ENCODE results near the gene RPE. TPM values are rescaled to one million over a fixed set of nuclear protein-coding genes. Genes with fewer than 3 reads are reported as not detected.

The RPE gene
- total RNA-seq, 4 donors from 2014 or later = 40.0 to 91.9 (median 59.6) TPM

DNA sequence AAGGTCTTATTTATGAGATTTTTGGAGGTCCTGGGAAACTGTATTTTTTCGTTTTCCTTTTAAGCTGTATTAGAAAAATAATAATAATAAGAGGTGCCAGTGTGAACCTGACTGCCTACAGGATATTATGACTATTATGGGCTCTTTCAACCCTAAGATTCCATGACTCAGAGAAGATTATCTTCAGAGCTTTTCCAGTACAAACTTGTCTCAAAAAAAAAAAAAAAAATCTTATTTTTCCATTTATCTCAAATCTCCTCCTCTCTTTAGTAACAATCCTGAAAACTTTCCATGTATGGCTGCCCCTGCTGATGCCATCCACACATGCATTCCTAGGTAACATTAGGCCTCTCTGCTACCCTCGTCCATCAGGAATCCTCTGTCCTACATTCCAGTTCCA is 36.7 kb upstream of the RPE start:
- intact Hi-C loops (cut with DNase I; ENCODE audit: low total_unique reads) = no loop called here
- DNase-seq (ENCODE audit: low spot score in 2 of 2) = no peak
- 52 to 55% methylated on average over 2 of the region's 2 CpGs for WGBS, 2 donors
- TF ChIP-seq CTCF (IDR thresholded peaks at IDR 0.05) (no peak), POLR2A (IDR thresholded peaks at IDR 0.05) (no peak)
- no peak overlapping the region for H3K4me3 ChIP-seq (ENCODE audit: low read depth, poor library complexity, severe bottlenecking)

GRCh38 chr2:209969692-209970091 is 32.7 kb upstream of the RPE start:
- DNase-seq (ENCODE audit: low spot score in 2 of 2) = no peak
- no peak overlapping the region for H3K4me3 ChIP-seq (ENCODE audit: low read depth, poor library complexity, severe bottlenecking)
- TF ChIP-seq POLR2A (IDR thresholded peaks at IDR 0.05) = no peak
- TF ChIP-seq CTCF (IDR thresholded peaks at IDR 0.05) = no peak
- intact Hi-C loops (cut with DNase I; ENCODE audit: low total_unique reads) = no loop called here
- 91 to 97% methylated on average over 4 of the region's 4 CpGs for WGBS, 2 donors

- intact Hi-C loops (cut with DNase I; ENCODE audit: low total_unique reads) = no loop called here
- no peak for DNase-seq (ENCODE audit: low spot score in 2 of 2)
- 85 to 89% methylated on average over 2 of the region's 2 CpGs for WGBS, 2 donors
- TF ChIP-seq POLR2A (IDR thresholded peaks at IDR 0.05) (no peak), CTCF (IDR thresholded peaks at IDR 0.05) (no peak)
- H3K4me3 ChIP-seq (ENCODE audit: low read depth, poor library complexity, severe bottlenecking) = no peak overlapping the region
Measured at GRCh38 chr2:209970271-209970670, 32.2 kb upstream of the RPE start.

- WGBS, 2 donors = 78 to 83% methylated on average over 4 of the region's 4 CpGs
- DNase-seq (ENCODE audit: low spot score in 2 of 2) = no peak
- intact Hi-C loops (cut with DNase I; ENCODE audit: low total_unique reads) = no loop called here
Measured at GRCh38 chr2:209970711-209971110, 31.7 kb upstream of the RPE start.

DNA sequence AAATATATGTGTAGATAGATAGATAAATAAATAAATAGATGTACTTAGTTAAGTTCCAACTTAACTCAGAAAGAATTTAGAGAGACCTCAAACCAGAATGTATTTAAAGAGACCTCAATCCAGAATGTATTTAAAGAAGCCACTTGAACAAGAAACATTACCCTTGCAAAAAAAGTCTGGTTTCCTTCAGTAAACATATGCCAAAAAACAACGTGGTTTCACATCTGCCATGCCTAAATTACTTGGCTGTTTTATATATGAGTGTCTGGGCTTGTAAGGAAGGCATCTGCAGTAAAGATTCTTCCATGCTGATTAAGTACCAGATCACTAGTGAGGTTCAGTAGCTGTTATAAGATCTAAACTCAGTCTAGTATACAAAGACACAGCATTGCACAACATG is 29.1 kb upstream of the RPE start:
- WGBS, 2 donors = 4 to 19% methylated on average over 1 of the region's 1 CpG
- DNase-seq (ENCODE audit: low spot score in 2 of 2) = no peak
- intact Hi-C loops (cut with DNase I; ENCODE audit: low total_unique reads) = no loop called here
- no peak overlapping the region for H3K4me3 ChIP-seq (ENCODE audit: low read depth, poor library complexity, severe bottlenecking)
- TF ChIP-seq CTCF (IDR thresholded peaks at IDR 0.05) = no peak
- TF ChIP-seq POLR2A (IDR thresholded peaks at IDR 0.05) = no peak

More at GRCh38 chr2:209970711-209971110, 31.7 kb upstream of the RPE start:
- TF ChIP-seq POLR2A (IDR thresholded peaks at IDR 0.05) (no peak), CTCF (IDR thresholded peaks at IDR 0.05) (no peak)
- H3K4me3 ChIP-seq (ENCODE audit: low read depth, poor library complexity, severe bottlenecking) = no peak overlapping the region

DNA sequence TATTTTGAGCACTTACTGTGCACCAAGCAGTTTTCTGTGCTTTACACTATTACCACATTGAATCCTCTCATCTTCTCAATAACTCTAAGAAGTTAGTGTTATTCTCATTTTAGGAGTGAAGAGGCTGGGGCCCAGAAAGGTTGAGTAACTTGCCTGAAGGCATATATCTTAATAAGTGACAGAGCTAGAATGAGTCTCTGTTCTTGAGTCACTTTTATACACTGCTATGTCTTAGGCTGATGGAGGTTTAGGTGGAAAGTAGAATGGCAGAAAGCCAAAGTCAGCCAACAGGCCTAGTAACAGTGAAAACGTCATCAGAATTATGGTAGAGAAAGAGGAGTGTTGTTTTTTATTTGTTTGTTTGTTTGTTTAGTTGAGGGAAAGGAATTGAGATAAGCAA is 27.9 kb upstream of the RPE start:
- TF ChIP-seq CTCF (IDR thresholded peaks at IDR 0.05) = no peak
- TF ChIP-seq POLR2A (IDR thresholded peaks at IDR 0.05) = no peak
- 33 to 55% methylated on average over 1 of the region's 1 CpG for WGBS, 2 donors
- intact Hi-C loops (cut with DNase I; ENCODE audit: low total_unique reads) = no loop called here

More for the DNA sequence above, 27.9 kb upstream of the RPE start:
- H3K4me3 ChIP-seq (ENCODE audit: low read depth, poor library complexity, severe bottlenecking) = no peak overlapping the region
- DNase-seq (ENCODE audit: low spot score in 2 of 2) = no peak

All from lower leg skin (tissue), 4 donors.